Measurements from ENCODE around the gene TLE1.

TLE1 gene

DNA sequence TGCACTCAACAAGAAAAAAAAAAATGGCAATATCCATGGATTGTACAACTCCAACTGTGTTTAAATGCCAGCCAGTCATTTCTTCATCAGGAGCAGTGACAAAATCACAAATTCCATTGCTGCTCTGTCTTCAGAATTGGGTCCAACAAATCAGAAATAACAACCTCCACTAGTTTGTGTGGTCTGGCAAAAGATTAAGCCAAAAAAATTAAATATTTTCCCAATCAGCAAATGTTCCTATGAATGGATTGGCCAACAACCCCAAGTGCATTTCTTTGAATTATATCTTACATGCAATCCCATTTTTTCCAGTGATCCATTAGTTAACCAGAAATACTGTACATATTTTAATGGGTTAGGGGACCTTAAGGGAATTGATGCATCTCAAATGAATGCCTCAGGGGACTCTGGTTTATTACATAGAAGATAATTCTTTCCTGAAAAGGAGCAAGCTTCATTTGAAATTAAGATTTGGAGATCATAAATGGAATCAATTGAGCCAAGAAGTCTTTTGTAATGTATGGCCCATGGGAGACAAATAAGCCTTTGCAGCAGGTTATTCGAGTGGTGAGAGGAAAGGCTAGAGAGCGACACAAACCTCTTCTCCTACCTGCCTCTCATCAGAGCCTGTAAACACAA lies 131.8 kb downstream of the TLE1 start:
- in situ Hi-C loops (cut with MboI; ENCODE audit: low sequenced_read_pairs): no loop called here
- Histone ChIP-seq H3K36me3 (replicated peaks) (no peaks in the 10 kb centered on the region), H3K9me3 (no peaks in the 10 kb centered on the region), H3K4me1 (no peaks in the 10 kb centered on the region), H3K27me3 (ENCODE audit: low read depth) (no peaks in the 10 kb centered on the region), H3K4me3 (no peak overlapping the region)
- peak in 1 of 2 experiments; percentile 25 for DNase-seq (ENCODE audit: low spot score in 2 of 2)

DNA sequence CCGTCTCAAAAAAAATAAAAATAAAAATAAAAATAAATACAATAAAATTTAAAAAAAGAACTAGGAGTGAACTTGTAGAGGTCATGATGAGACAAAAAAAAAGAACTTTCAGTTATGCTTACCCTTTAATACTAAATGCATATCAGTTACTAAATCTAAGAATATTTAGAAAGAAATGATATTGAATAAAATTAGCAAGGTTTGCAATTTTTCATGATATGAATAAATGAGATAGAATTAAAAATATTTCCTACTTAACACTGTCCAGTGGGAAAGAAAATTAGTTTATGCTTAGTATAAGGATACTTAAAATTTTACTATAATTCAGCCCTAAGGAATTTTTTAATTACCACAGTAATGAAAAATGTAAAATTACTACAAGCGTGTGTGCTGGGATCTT lies 132.4 kb downstream of the TLE1 start:
- in situ Hi-C loops (cut with MboI; ENCODE audit: low sequenced_read_pairs): no loop called here
- H3K4me3 ChIP-seq: no peak overlapping the region
- H3K36me3 ChIP-seq (replicated peaks): no peaks in the 10 kb centered on the region
- no peak for DNase-seq (ENCODE audit: low spot score in 2 of 2)
- no peaks in the 10 kb centered on the region for H3K9me3 ChIP-seq
- no peaks in the 10 kb centered on the region for H3K4me1 ChIP-seq
- no peaks in the 10 kb centered on the region for H3K27me3 ChIP-seq (ENCODE audit: low read depth)

DNA sequence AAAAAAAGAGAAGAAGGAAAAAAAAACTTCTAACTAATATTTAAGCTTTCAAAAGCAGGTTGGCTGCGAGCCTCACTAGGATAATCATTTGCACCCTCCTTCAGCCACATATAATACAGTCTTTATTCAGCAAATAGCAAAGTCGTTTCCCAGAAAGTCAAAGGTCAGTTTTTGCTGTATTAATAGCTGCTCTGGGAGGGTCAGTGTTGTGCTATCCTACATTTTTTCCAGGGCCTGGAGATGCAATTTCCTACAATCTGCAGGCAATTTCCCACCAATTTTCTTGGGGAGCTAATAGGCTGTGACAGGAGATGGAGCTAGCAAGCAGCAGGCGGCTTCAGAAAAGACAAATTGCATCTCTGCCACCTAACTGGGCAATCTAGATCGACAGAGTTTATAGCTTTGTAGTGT lies 136.8 kb downstream of the TLE1 start:
- in situ Hi-C loops (cut with MboI; ENCODE audit: low sequenced_read_pairs): no loop called here
- Histone ChIP-seq H3K4me3 (no peak overlapping the region), H3K4me1 (no peaks in the 10 kb centered on the region), H3K9me3 (no peaks in the 10 kb centered on the region), H3K36me3 (replicated peaks) (no peaks in the 10 kb centered on the region), H3K27me3 (ENCODE audit: low read depth) (no peaks in the 10 kb centered on the region)
- no peak for DNase-seq (ENCODE audit: low spot score in 2 of 2)

DNA sequence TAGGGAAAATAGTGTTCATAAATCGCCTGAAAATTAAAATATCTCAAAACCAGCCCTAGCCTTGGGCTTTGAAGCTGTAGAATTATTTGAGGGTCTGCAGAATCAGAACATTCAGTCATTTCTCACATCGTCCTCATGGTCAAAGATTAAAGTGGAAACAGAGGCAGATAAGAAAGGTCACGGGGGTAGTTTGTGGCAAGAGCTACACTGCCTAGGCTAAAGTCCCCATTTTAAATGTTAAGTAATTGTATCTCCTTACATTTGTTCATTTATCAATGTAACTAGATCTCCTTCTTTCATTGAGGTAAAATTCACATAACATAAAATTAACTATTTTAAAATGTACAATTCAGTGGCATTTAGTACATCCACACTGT lies 139.2 kb downstream of the TLE1 start:
- Histone ChIP-seq H3K27me3 (ENCODE audit: low read depth) (no peaks in the 10 kb centered on the region), H3K9me3 (no peaks in the 10 kb centered on the region), H3K4me3 (no peak overlapping the region), H3K36me3 (replicated peaks) (no peaks in the 10 kb centered on the region), H3K4me1 (no peaks in the 10 kb centered on the region)
- in situ Hi-C loops (cut with MboI; ENCODE audit: low sequenced_read_pairs): no loop called here
- no peak for DNase-seq (ENCODE audit: low spot score in 2 of 2)

DNA sequence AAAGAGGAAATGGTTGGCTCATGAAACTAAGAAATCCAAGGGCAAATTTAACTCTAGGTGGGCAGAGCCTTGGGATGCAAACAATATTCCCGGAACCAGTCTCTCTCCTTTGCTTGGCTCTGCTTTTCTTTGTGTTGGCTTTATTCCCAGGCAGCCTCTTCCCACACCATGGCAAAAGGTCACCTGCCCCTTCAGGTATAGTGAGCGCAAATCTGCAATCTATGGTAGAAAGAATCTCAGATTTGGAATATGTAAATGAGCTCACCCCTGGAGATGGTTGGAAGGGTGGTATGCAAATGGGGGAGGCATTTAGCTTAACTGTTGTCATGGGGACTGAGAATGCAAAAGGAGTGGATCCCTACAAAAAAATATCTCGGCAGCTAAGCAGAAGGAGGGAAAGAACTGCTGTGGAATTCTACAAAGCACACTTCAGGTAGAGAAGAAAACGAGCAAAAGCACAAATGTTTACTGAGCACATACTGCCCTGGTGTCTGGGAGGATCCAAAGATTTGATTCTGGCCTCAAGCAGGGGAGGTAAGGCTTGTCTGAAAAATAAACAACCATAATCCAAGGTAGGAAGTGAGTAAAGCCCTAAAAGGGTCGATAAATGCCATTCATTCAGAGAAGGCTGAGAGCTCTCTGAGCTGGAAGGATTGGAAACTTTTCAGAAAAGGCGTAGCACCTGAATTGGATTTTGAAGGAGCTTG lies 139.7 kb downstream of the TLE1 start:
- in situ Hi-C loops (cut with MboI; ENCODE audit: low sequenced_read_pairs): no loop called here
- H3K9me3 ChIP-seq: no peaks in the 10 kb centered on the region
- H3K4me3 ChIP-seq: no peak overlapping the region

DNA sequence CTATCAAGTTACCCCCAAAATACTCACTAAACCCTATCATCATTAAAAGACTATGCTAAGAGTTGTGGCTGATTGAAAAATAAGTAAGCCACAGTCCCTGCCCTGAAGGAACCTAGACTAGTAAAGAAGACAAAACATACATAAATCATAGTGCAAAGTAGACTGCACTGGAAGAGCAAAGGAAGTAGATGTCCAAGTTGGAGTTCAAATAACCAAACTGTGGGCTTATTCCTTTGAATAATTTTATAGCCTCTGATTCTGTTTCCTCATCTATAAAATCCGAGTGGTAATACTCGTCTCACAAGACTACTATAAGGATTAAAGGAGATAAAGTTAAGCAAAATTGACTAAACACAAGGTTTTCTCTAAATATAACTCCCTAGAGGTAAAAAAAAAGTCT lies 140.4 kb downstream of the TLE1 start:
- no peak for DNase-seq (ENCODE audit: low spot score in 2 of 2)
- Histone ChIP-seq H3K27me3 (ENCODE audit: low read depth) (no peaks in the 10 kb centered on the region), H3K9me3 (no peaks in the 10 kb centered on the region), H3K4me1 (no peaks in the 10 kb centered on the region), H3K4me3 (no peak overlapping the region), H3K36me3 (replicated peaks) (no peaks in the 10 kb centered on the region)
- in situ Hi-C loops (cut with MboI; ENCODE audit: low sequenced_read_pairs): no loop called here

More for the DNA sequence above, 139.7 kb downstream of the TLE1 start:
- no peaks in the 10 kb centered on the region for H3K4me1 ChIP-seq
- DNase-seq (ENCODE audit: low spot score in 2 of 2): no peak
- H3K27me3 ChIP-seq (ENCODE audit: low read depth): no peaks in the 10 kb centered on the region
- no peaks in the 10 kb centered on the region for H3K36me3 ChIP-seq (replicated peaks)

DNA sequence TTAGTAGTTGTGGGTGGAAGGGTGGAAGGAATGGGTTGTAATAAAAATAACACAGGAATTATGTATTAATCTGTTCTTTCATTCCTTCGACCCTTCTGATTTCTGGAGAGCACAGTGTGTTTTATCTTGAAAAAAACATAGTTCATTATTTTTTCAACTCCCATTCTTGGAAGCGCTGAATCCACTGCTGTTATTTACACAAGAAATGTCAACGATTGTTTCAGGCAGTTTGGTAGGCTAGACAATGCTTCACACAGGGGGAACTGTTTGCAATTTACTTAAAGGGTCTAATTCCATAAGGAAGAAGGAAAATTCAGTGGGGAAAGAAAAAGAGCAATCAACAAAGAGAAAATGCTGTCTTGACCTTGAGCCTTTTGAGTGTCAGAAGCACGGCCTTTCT lies 142.9 kb downstream of the TLE1 start:
- H3K36me3 ChIP-seq (replicated peaks): no peaks in the 10 kb centered on the region

DNA sequence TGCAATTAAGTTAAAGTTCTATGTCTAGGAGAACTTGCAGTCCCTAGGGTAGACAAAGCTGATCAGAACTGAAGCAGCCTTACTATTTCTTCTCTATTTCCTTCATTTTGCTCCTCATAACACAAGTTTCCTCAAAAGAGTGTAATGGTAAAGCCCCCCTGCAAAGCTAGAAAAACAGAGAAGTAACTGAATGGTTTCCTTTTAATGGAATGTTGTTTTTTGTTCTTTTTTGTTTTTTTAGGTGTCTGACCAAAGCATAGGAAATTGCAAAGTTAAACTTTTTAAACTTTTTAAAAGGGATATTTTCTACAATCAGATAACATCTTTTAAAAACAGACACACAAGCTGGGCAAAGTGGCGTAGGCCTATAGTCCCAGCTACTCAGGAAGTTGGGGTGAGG lies 145.7 kb downstream of the TLE1 start:
- Histone ChIP-seq H3K27me3 (ENCODE audit: low read depth) (no peaks in the 10 kb centered on the region), H3K4me3 (no peak overlapping the region), H3K4me1 (no peaks in the 10 kb centered on the region), H3K9me3 (no peaks in the 10 kb centered on the region), H3K36me3 (replicated peaks) (no peaks in the 10 kb centered on the region)
- in situ Hi-C loops (cut with MboI; ENCODE audit: low sequenced_read_pairs): no loop called here
- DNase-seq (ENCODE audit: low spot score in 2 of 2): no peak

More for the DNA sequence above, 142.9 kb downstream of the TLE1 start:
- in situ Hi-C loops (cut with MboI; ENCODE audit: low sequenced_read_pairs): no loop called here
- H3K4me3 ChIP-seq: no peak overlapping the region
- no peaks in the 10 kb centered on the region for H3K9me3 ChIP-seq
- DNase-seq (ENCODE audit: low spot score in 2 of 2): peak in 1 of 2 experiments; percentile 59
- no peaks in the 10 kb centered on the region for H3K4me1 ChIP-seq
- H3K27me3 ChIP-seq (ENCODE audit: low read depth): no peaks in the 10 kb centered on the region

DNA sequence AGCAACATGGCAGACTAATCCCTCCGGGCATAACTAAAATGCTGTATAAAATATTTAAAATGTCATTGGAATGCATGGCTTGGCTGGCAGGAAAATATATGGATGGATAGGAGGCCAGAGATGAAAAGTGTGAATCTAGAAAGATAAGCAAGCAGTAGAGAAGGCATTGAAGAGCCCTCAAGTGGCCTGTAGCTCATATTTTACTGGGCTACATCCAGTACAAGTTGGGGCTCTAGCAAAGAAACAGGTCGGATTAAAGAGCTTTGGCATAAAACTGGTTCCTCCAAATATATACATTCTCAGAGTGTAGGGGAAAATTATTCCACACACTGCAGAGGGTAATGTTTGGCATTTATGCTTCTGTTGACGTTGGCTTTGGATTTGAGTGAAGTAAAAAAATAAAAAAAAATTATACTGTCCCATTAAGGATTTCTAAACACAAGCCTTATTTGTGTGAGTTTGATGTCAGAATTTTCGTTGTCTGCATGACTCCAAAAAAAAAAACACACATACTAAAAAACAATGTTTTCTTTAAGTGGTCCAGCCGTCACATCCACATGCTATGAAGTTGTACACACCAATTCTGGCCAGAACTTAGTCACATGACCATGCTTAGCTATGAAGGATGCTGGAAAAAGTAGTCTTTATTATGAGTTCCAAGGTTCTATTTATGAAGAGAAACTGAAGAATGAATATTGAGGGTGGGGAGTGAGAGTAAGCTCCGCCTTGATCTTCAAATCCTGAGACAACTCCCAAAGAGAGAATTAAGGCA lies 147.0 kb downstream of the TLE1 start:
- no peak for DNase-seq (ENCODE audit: low spot score in 2 of 2)
- Histone ChIP-seq H3K27me3 (ENCODE audit: low read depth) (no peaks in the 10 kb centered on the region), H3K36me3 (replicated peaks) (no peaks in the 10 kb centered on the region), H3K4me3 (no peak overlapping the region), H3K4me1 (no peaks in the 10 kb centered on the region), H3K9me3 (no peaks in the 10 kb centered on the region)
- in situ Hi-C loops (cut with MboI; ENCODE audit: low sequenced_read_pairs): no loop called here

DNA sequence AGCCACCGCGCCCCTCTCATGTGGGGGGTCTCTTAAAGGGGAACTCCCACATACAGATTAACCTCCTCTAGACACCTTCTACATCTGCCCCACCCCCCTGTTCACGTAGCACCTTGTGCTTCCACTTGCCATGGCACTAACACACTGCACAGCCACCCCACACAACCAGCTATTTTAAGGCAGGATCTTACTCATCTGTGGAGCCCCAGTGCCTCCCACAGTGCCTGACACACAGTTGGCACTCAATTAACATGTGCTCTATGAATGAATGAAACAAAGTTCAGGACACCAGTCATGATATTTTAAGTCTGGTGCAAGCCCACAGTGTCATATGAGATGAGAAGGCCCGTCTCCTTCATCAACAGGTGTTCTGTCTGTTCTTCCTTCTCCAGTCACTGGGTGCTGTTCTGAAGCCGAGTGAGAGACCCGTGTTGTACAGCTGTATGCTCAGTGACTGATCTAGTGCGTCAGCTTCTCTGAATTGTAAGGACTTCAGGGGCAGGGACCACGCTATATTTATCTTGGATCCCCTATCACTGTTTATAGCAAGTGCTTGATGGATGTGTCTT lies 149.1 kb downstream of the TLE1 start:
- H3K4me3 ChIP-seq: no peak overlapping the region
- no peaks in the 10 kb centered on the region for H3K27me3 ChIP-seq (ENCODE audit: low read depth)
- H3K9me3 ChIP-seq: no peaks in the 10 kb centered on the region
- DNase-seq (ENCODE audit: low spot score in 2 of 2): no peak
- H3K4me1 ChIP-seq: no peaks in the 10 kb centered on the region
- H3K36me3 ChIP-seq (replicated peaks): no peaks in the 10 kb centered on the region
- in situ Hi-C loops (cut with MboI; ENCODE audit: low sequenced_read_pairs): no loop called here

DNA sequence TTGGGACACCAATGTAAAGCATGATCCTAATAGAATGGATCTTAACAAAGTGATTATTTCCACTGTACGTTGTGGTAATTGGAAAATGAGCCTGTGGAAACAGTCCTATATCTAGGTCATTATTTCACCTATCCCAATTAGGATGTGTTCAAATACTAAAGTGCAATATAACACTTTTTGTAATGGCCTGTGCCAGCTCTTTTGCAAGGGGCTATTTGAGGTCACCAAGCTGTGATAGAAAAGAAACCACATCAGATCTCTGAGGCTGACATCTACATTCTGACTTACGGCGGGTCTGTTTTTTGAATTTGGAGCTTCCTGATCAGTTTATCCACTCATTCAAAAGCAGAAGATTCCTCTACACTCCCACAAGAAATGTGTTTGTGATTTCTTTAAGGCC lies 150.0 kb downstream of the TLE1 start:
- in situ Hi-C loops (cut with MboI; ENCODE audit: low sequenced_read_pairs): no loop called here
- DNase-seq (ENCODE audit: low spot score in 2 of 2): no peak
- no peaks in the 10 kb centered on the region for H3K9me3 ChIP-seq
- H3K4me1 ChIP-seq: no peaks in the 10 kb centered on the region
- H3K27me3 ChIP-seq (ENCODE audit: low read depth): no peaks in the 10 kb centered on the region
- no peak overlapping the region for H3K4me3 ChIP-seq
- no peaks in the 10 kb centered on the region for H3K36me3 ChIP-seq (replicated peaks)

DNA sequence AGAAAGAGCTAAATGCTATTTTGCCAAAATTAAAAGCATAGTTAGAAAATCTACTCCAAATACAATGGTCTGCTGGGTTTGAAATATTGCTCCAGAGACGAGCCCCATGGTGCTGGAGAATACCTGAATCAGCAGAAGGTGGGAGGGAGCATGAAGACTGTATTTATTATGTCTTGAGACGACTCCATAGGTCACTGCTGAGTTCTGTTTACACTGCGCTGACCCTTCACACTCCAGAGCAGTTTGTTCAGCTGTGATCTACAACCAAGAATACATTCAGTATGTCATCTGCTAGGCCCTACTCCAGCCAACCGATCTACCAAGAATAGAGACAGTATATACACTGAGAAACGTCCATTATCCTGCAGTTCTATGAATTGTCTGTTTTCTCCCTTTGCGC lies 150.5 kb downstream of the TLE1 start:
- no peak for DNase-seq (ENCODE audit: low spot score in 2 of 2)
- Histone ChIP-seq H3K4me3 (no peak overlapping the region), H3K27me3 (ENCODE audit: low read depth) (no peaks in the 10 kb centered on the region), H3K9me3 (no peaks in the 10 kb centered on the region), H3K36me3 (replicated peaks) (no peaks in the 10 kb centered on the region), H3K4me1 (no peaks in the 10 kb centered on the region)
- in situ Hi-C loops (cut with MboI; ENCODE audit: low sequenced_read_pairs): no loop called here

DNA sequence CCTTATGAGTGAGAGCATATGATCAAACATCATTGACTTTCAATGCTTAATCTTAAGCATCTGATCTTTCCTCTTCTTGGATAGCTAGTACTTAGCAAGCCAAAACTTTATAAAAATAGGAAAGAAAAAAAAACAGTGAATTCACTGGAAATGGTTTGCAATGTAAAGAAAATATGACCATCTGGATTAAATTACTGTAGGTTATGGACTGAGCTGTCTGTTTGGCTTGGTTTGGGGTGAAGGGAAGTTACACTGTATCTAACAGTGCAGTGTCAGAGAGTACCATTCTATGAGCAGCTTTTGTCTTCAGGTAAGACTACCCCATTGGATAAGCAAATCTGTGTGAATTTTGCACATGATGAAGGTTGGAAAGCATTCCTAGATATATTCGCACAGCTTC lies 151.4 kb downstream of the TLE1 start:
- in situ Hi-C loops (cut with MboI; ENCODE audit: low sequenced_read_pairs): no loop called here
- no peaks in the 10 kb centered on the region for H3K27me3 ChIP-seq (ENCODE audit: low read depth)
- no peaks in the 10 kb centered on the region for H3K36me3 ChIP-seq (replicated peaks)
- DNase-seq (ENCODE audit: low spot score in 2 of 2): no peak
- H3K4me1 ChIP-seq: no peaks in the 10 kb centered on the region
- no peak overlapping the region for H3K4me3 ChIP-seq
- H3K9me3 ChIP-seq: no peaks in the 10 kb centered on the region

Data from HAP-1 (cell line).